ENCODE data around the gene MID1IP1. TPM values are rescaled to one million over a fixed set of nuclear protein-coding genes. Genes with fewer than 3 reads are reported as not detected.

MID1IP1 gene
- total RNA-seq, 4 donors from 2014 or later: 51.5 to 119 (median 69.0) TPM

DNA sequence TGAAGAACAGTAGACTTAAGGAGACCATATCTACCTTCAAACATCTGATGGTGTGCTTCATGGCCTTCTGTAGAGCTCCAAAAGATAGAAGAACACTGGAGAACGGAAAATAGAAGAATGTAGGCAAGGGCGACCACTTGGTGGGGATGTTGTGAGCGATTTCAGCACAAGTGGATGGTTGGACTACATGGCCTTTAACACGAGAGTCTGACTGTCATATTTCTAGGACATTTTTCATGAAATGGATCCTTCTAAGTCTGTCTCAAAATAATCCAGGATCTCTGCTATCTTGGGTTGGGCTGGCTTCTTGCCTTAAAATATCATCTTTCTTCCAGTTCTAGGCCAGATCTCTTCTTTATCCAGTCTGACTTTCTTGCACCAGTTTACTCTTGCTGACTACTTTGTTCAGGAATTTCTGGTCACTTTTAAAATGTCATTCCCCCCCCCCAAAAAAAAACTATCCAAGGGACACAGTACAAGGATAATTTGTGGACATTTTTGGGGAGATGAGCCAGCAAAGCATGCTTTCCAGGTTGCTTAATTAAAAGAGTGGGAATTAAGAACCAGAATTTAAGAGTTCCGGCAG lies 1.2 kb upstream of the MID1IP1 start:
- Histone ChIP-seq H3K9me3 (no peaks in the 10 kb centered on the region), H3K4me3 (no peak overlapping the region), H3K27me3 (no peaks in the 10 kb centered on the region), H3K27ac (replicated peaks in 1 of 4) (peak overlapping the region in 1 of 4 donors; percentile 93), H3K4me1 (peaks cover 0 to 24% (median 21%) of the 10 kb centered on the region in 4 donors), H3K36me3 (no peaks in the 10 kb centered on the region)
- no peak for TF ChIP-seq EP300 (IDR thresholded peaks at IDR 0.05)
- no peak for TF ChIP-seq POLR2A (IDR thresholded peaks at IDR 0.05; ENCODE audit: low read depth)
- no peak for TF ChIP-seq CTCF (IDR thresholded peaks at IDR 0.05)
- TF ChIP-seq POLR2AphosphoS5 (IDR thresholded peaks at IDR 0.05): no peak
- no peak for DNase-seq (ENCODE audit: extremely low spot score)
- WGBS: 69% methylated on average over 5 of the region's 5 CpGs
- intact Hi-C loops (cut with DNase I): no loop called here

DNA sequence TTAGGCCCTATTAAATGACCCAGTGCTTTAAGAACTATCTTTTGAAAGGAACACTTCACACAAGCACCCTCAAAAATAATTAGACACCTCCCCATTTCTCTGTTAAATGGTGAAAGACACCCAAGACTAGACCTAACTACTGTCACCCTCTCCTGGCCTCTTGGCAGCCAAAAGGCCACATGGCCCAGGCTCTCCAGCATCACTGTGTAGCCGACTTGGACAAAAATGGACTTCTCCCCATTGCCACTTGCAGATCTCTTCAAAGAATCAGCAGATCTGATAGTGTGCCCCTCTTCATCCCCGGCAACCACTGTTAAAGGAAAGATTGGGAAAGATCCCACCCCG lies 2.0 kb downstream of the MID1IP1 start:
- TF ChIP-seq CTCF (IDR thresholded peaks at IDR 0.05) (no peak), POLR2AphosphoS5 (IDR thresholded peaks at IDR 0.05) (no peak), EP300 (IDR thresholded peaks at IDR 0.05) (no peak), POLR2A (IDR thresholded peaks at IDR 0.05; ENCODE audit: low read depth) (no peak)
- H3K36me3 ChIP-seq: no peaks in the 10 kb centered on the region

GRCh38 chrX:38803588-38804431 lies 2.6 kb downstream of the MID1IP1 start:
- DNase-seq (ENCODE audit: extremely low spot score): peak; percentile 93
- peak overlapping the region; percentile 64 to 71 (median 67) for H3K4me3 ChIP-seq
- no peaks in the 10 kb centered on the region for H3K27me3 ChIP-seq
- no peaks in the 10 kb centered on the region for H3K36me3 ChIP-seq
- TF ChIP-seq POLR2AphosphoS5 (IDR thresholded peaks at IDR 0.05) (peak; percentile 78 to 90), EP300 (IDR thresholded peaks at IDR 0.05) (peak; percentile 27), CTCF (IDR thresholded peaks at IDR 0.05) (no peak), POLR2A (IDR thresholded peaks at IDR 0.05; ENCODE audit: low read depth) (peak; percentile 65)
- peaks cover 0 to 38% (median 31%) of the 10 kb centered on the region in 4 donors for H3K4me1 ChIP-seq
- H3K27ac ChIP-seq (replicated peaks in 1 of 4): peak overlapping the region; percentile 88 to 95 (median 90)
- 46% methylated on average over 34 of the region's 64 CpGs for WGBS
- intact Hi-C loops (cut with DNase I): no loop called here
- no peaks in the 10 kb centered on the region for H3K9me3 ChIP-seq

More for the DNA sequence above, 2.0 kb downstream of the MID1IP1 start:
- 63% methylated on average over 2 of the region's 3 CpGs for WGBS
- Histone ChIP-seq H3K27ac (replicated peaks in 1 of 4) (peak overlapping the region; percentile 88 to 95 (median 90)), H3K4me3 (peak overlapping the region; percentile 64 to 71 (median 67)), H3K27me3 (no peaks in the 10 kb centered on the region), H3K4me1 (peaks cover 0 to 38% (median 29%) of the 10 kb centered on the region in 4 donors), H3K9me3 (no peaks in the 10 kb centered on the region)
- no peak for DNase-seq (ENCODE audit: extremely low spot score)
- intact Hi-C loops (cut with DNase I): no loop called here

DNA sequence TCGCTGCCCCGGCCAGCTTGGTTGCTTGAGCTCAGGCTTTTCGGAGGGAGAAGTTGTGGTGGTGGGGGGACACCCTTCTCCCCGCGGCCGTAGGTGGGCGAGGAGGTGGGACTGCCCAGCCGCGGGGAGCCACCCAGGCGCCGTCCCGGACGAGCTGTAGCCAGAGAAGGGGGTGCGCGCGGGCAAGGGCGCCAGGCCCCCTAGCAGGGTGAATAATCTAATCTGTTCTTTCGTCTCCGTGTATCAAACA lies 3.1 kb downstream of the MID1IP1 start:
- no peak for DNase-seq (ENCODE audit: extremely low spot score)
- peak overlapping the region; percentile 64 to 71 (median 67) for H3K4me3 ChIP-seq
- no peaks in the 10 kb centered on the region for H3K36me3 ChIP-seq
- no peaks in the 10 kb centered on the region for H3K27me3 ChIP-seq
- peaks cover 0 to 38% (median 31%) of the 10 kb centered on the region in 4 donors for H3K4me1 ChIP-seq
- 42% methylated on average over 2 of the region's 19 CpGs for WGBS
- intact Hi-C loops (cut with DNase I): no loop called here
- H3K27ac ChIP-seq (replicated peaks in 1 of 4): peak overlapping the region; percentile 88 to 95 (median 90)
- H3K9me3 ChIP-seq: no peaks in the 10 kb centered on the region
- TF ChIP-seq CTCF (IDR thresholded peaks at IDR 0.05) (no peak), POLR2AphosphoS5 (IDR thresholded peaks at IDR 0.05) (no peak), EP300 (IDR thresholded peaks at IDR 0.05) (no peak), POLR2A (IDR thresholded peaks at IDR 0.05; ENCODE audit: low read depth) (no peak)

All from esophagus muscularis mucosa (tissue), 4 donors.